Nephron (organoid): Measurements from ENCODE around the gene PEX13.
"Not testable (repeated sequence)": the region's sequence is repeated elsewhere in the genome, so short reads cannot be mapped to it uniquely, and the experiment has no call there.

Experiments used
- H3K27ac Mint-ChIP-seq, 3 experiments: 2 replicates each; pipeline ENCODE4 v1.8.0; 2020; ENCODE audit warnings: mixed read lengths in 3 of 3, mild to moderate bottlenecking in 2 of 3, moderate library complexity in 1 of 3
- H3K27me3 Mint-ChIP-seq: 2 replicates; pipeline ENCODE4 v1.8.0; 2021; ENCODE audit warnings: low read depth, mild to moderate bottlenecking, moderate library complexity, mixed read lengths
- H3K36me3 Mint-ChIP-seq: 2 replicates; pipeline ENCODE4 v1.8.0; 2020; ENCODE audit warnings: low read depth, mixed read lengths
- H3K4me1 Mint-ChIP-seq: 2 replicates; pipeline ENCODE4 v1.8.0; 2020; ENCODE audit warnings: mixed read lengths
- H3K4me3 Mint-ChIP-seq, 3 experiments: 2 replicates each; pipeline ENCODE4 v1.8.0; 2020; ENCODE audit warnings: mild to moderate bottlenecking in 3 of 3, mixed read lengths in 3 of 3, moderate library complexity in 2 of 3
- H3K9me3 Mint-ChIP-seq: 2 replicates; pipeline ENCODE4 v1.8.0; 2020; ENCODE audit warnings: mixed read lengths
- TF ChIP-seq, protein P1 (sequence below), 3 experiments: fragments of 200-600 bp; sonication (generic); IDR thresholded peaks; one replicate each; pipeline ENCODE4 v1.5.0; 2021; ENCODE audit warnings: antibody characterized with exemption in 3 of 3; ENCODE audit not compliant: unreplicated experiment in 3 of 3

PEX13 gene

GRCh38 chr2:60998628-60999545 lies 18.6 kb upstream of the PEX13 start:
- Mint-ChIP-seq H3K4me1 (no peaks in the 10 kb centered on the region), H3K9me3 (no peaks in the 10 kb centered on the region), H3K27ac (no peak overlapping the region), H3K27me3 (no peaks in the 10 kb centered on the region), H3K36me3 (no peaks in the 10 kb centered on the region), H3K4me3 (no peak overlapping the region)
- TF ChIP-seq, protein P1, sequence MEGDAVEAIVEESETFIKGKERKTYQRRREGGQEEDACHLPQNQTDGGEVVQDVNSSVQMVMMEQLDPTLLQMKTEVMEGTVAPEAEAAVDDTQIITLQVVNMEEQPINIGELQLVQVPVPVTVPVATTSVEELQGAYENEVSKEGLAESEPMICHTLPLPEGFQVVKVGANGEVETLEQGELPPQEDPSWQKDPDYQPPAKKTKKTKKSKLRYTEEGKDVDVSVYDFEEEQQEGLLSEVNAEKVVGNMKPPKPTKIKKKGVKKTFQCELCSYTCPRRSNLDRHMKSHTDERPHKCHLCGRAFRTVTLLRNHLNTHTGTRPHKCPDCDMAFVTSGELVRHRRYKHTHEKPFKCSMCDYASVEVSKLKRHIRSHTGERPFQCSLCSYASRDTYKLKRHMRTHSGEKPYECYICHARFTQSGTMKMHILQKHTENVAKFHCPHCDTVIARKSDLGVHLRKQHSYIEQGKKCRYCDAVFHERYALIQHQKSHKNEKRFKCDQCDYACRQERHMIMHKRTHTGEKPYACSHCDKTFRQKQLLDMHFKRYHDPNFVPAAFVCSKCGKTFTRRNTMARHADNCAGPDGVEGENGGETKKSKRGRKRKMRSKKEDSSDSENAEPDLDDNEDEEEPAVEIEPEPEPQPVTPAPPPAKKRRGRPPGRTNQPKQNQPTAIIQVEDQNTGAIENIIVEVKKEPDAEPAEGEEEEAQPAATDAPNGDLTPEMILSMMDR (IDR thresholded peaks at IDR 0.05; ENCODE audit: unreplicated experiment in 3 of 3) = peak; percentile 58 to 84 (median 62)

DNA sequence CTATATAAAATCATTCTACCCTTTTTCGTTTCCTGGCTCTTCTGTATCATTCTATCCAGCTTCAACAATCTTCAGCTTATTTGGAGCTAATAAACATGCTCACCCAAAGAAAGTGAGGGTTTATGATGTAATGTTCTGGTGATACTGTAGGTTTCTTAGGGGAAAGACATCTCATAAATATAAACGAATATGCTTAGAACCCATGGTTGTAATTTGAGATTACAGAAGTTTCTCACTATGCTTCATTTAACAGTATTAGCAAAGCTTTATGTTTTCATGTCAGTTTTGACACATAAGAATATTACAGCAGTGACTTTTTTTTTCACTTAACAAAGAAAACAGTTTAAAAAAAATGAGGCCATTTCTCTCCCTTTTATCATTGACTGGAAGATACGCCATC lies 11.8 kb upstream of the PEX13 start:
- Mint-ChIP-seq H3K27me3 (no peaks in the 10 kb centered on the region), H3K4me3 (no peak overlapping the region), H3K36me3 (no peaks in the 10 kb centered on the region), H3K27ac (no peak overlapping the region), H3K9me3 (no peaks in the 10 kb centered on the region), H3K4me1 (no peaks in the 10 kb centered on the region)
- TF ChIP-seq, protein P1 (IDR thresholded peaks at IDR 0.05; ENCODE audit: unreplicated experiment in 3 of 3) = no peak

DNA sequence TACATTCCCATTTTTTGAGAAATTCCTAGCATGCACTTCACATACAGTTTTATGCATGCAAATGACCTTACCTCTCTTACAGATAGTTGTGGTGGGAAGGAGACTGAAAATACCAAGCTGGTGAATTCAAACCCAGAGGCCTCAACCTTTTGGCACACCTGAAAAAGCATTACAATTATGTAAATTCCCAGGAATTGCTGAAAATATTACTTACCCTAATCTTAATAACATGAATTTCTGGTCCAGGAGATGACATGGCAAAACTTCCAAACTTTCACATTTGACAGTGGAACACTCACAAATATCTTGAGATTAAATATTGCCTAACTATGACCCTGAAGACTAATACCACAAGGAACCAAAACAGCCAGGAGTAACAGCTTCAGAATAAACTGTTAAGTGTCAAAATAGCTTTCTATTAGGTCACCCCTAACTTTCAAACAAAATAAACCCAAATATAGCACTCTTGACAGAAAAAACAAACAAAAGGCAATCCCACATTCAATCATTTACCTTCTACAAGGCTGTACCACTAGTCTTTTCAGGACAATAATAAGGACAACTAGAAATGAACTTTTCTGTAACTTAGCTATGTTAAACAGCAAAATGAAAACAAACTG lies 10.9 kb upstream of the PEX13 start:
- Mint-ChIP-seq H3K27ac (no peak overlapping the region), H3K4me1 (no peaks in the 10 kb centered on the region), H3K9me3 (no peaks in the 10 kb centered on the region), H3K4me3 (no peak overlapping the region), H3K27me3 (no peaks in the 10 kb centered on the region), H3K36me3 (no peaks in the 10 kb centered on the region)
- TF ChIP-seq, protein P1 (IDR thresholded peaks at IDR 0.05; ENCODE audit: unreplicated experiment in 3 of 3) = no peak

DNA sequence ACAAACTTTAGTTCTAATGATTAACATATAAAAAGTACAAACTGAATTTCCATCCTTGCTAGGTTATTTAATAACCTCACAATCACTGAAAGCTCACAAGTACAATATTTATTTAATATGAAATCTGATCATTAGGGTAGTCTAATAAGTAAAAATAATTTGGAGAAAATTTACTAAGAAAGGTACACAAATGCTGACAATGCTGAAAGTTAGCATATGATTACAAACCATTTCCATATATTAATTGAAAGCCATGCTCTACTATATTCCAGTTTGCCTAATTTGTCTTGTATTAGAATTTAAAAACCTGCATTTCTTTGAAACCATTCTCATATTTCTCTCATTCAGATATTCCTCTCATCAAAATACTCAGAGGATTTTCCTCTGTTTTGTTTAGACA lies 8.2 kb upstream of the PEX13 start:
- Mint-ChIP-seq H3K4me1 (no peaks in the 10 kb centered on the region), H3K4me3 (no peak overlapping the region), H3K27ac (no peak overlapping the region), H3K9me3 (no peaks in the 10 kb centered on the region), H3K36me3 (no peaks in the 10 kb centered on the region), H3K27me3 (no peaks in the 10 kb centered on the region)
- TF ChIP-seq, protein P1 (IDR thresholded peaks at IDR 0.05; ENCODE audit: unreplicated experiment in 3 of 3) = no peak

GRCh38 chr2:61011678-61012077 lies 5.8 kb upstream of the PEX13 start:
- Mint-ChIP-seq H3K9me3 (no peaks in the 10 kb centered on the region), H3K27ac (no peak overlapping the region), H3K4me3 (no peak overlapping the region)

GRCh38 chr2:61012303-61012702 lies 5.2 kb upstream of the PEX13 start:
- not testable (repeated sequence) for H3K36me3 Mint-ChIP-seq, H3K9me3 Mint-ChIP-seq, H3K4me1 Mint-ChIP-seq, H3K27me3 Mint-ChIP-seq, H3K4me3 Mint-ChIP-seq, H3K27ac Mint-ChIP-seq

More at GRCh38 chr2:61011678-61012077, 5.8 kb upstream of the PEX13 start:
- TF ChIP-seq, protein P1 (IDR thresholded peaks at IDR 0.05; ENCODE audit: unreplicated experiment in 3 of 3) = no peak
- Mint-ChIP-seq H3K4me1 (no peaks in the 10 kb centered on the region), H3K36me3 (no peaks in the 10 kb centered on the region), H3K27me3 (no peaks in the 10 kb centered on the region)
